Uterus (tissue), 2 donors: ENCODE measurements around the gene PTPRD.

Experiments
- CTCF ChIP-seq, 4 experiments: fragments of 200-600 bp in 2 of 4; fragments of 450-650 bp in 2 of 4; sonication (generic) in 2 of 4; IDR thresholded peaks; one replicate each; pipeline ENCODE4 v1.5.1; 2016 to 2019; ENCODE audit warnings: antibody characterized with exemption in 4 of 4, mild to moderate bottlenecking in 2 of 4, moderate library complexity in 1 of 4
- POLR2A ChIP-seq, 2 donors: fragments of 450-650 bp; IDR thresholded peaks; one replicate each; pipeline ENCODE4 v1.6.1; 2016; ENCODE audit warnings: antibody characterized with exemption in 2 of 2, mild to moderate bottlenecking in 1 of 2, moderate library complexity in 1 of 2

- TF ChIP-seq POLR2A (IDR thresholded peaks at IDR 0.05) (no peak), CTCF (IDR thresholded peaks at IDR 0.05) (no peak)
Observed at GRCh38 chr9:8643896-8644295, 1968.9 kb downstream of the PTPRD start.
